ENCODE results near the gene POLD3.

POLD3 gene

GRCh38 chr11:74676596-74676995 lies 84.2 kb downstream of the POLD3 start:
- DNase-seq = no peak

GRCh38 chr11:74677131-74677530 lies 84.7 kb downstream of the POLD3 start:
- DNase-seq = no peak

DNA sequence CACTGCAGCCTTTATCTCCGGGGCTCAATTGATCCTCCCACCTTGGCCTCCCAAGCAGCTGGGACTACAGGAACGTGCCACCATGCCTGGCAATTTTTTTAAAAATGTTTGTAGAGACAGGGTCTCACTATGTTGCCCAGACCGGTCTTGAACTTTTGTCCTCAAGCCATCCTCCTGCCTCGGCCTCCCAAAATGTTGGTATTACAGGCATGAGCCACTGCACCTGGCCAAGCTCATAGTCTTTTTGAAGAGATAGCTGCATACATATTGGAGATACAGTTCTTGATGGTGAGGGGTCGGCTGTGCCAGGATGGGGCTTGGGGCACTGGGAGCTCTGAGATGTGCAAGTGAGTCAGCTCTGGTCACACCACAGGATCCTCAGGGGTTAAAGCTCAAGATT lies 85.7 kb downstream of the POLD3 start:
- no peak for DNase-seq

DNA sequence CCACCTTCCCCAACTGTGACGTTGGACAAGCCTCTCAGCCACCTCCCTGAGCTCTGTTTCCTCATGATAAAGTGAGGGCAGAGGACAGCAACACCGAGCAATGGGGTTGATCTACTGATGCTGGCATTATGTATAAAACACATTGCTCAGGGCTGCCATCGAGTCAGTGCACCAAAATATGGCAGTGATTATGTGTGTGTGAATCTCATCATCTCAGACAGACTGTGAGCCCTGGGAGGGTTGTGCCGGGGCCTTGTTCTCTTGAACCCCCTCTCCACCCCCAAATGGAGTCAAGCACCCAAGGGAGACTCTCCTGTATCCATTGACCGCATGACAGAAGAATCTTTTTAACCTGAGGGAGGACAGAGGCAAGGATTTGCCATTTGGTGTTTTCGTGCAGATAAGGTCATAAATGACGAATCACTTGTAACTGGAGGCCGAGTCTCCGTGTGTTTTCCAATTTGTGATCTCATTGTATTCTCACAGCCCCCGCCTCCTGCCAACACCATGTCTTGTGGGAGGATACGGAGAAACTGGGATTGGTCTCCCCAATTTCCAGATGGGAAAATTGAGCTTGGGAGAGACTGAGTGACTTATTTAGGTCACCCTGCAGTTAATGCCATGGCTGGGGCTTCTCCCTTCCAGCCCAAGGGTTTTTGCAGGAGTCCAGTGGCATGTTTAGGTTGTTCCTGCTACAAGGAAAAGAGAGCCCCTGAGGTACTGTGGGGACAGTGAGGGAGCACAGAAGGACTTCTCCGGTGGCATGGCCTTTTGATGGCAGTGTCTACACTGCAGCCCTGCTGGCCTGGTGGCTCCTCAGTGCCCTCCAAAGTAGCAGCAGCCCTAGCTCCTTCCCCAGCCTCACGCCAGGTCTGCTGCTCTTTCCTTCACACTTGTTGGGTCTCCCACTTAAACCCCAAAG lies 86.5 kb downstream of the POLD3 start:
- DNase-seq = no peak

- no peak for DNase-seq
These were observed 87.1 kb downstream of the POLD3 start for GRCh38 chr11:74679513-74679865.

- DNase-seq = no peak
These were observed 87.8 kb downstream of the POLD3 start for GRCh38 chr11:74680035-74680671.

DNA sequence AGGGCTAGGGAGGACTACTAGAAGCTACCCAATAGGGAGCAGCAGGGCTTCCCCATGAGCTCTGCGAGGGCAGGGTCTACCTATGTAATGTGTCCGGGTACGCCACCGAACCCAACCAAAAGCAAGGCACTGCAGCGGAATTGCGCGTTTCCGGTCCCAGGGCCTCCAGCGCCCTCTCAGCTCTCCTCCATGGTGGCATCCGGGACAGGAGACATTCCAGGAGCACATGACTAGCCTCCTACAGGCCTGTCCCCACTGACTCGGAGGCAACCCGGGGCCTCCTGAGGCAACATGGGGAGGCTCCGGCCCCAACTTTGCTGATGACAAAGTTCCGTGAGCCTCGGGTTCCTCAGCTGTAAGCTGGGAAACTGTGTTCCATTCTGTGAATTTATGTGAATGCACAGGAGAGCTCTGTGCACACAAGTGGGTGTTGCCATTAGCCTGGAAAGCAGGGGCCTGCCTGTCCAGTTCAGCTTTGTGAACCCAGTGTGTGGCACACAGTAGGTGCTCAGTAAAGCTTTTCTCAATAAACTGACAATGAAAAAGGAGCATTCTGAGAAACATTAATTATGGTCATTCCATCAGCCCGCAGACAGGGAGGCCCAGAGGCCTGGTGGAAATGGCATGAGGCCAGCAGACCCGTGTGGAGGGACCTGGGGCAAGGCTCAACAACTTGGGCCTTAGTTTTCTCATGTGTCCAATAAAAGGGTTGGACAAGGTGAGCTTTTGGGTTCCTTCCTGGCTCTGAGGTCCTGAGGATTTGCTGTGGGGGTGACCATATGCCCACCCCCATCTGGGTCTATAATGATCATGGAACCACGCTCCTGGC lies 88.5 kb downstream of the POLD3 start:
- DNase-seq = no peak

GRCh38 chr11:74681686-74682651 lies 89.6 kb downstream of the POLD3 start:
- no peak for DNase-seq

GRCh38 chr11:74682731-74683278 lies 90.4 kb downstream of the POLD3 start:
- DNase-seq = no peak

GRCh38 chr11:74683279-74683871 lies 91.0 kb downstream of the POLD3 start:
- DNase-seq = no peak

DNA sequence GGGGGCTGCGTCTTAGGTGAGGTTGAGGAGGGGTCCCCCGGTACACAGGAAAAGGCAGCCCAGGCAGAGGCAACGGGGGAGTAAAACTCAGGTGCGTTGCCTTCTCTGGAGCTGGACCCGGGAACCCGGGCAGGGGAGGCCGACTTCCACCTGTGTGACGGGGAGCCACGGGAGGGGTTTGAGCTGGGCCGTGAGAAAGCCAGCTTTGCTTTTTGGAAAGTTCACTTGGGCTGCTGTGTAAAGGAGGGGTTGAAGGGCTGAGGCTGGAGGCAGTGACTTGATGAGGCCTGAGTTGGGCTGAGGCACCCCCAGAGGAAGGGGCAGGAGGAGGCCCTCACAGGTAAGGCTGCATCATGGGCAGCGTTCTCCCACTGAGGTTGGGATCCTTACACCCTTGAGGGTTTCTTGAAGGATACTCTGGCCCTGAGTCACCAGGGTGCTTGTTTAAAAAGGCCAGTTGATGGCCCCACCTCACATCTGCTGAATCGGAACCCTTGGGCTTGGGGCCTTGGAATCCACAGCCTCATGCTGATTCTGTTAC lies 91.6 kb downstream of the POLD3 start:
- DNase-seq = no peak

DNA sequence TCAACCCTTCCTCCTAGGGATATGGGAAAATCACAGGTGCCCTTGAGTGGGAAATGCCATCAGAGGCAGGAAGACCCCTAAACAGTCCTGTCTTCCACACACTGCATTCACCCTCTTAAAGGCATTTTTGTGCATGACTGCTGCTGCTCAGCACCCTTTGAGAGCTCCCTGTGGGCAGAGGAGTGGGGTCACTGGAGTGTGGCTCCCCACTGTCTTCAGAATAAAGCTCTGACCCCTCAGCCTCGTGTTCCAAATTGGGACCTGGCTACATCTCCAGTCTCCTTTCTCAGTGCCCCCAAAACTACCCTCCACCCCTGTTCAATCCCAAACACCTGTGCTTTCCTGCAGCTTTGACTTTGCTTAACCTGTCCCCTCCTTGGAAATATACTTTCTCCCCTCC lies 92.3 kb downstream of the POLD3 start:
- no peak for DNase-seq

DNA sequence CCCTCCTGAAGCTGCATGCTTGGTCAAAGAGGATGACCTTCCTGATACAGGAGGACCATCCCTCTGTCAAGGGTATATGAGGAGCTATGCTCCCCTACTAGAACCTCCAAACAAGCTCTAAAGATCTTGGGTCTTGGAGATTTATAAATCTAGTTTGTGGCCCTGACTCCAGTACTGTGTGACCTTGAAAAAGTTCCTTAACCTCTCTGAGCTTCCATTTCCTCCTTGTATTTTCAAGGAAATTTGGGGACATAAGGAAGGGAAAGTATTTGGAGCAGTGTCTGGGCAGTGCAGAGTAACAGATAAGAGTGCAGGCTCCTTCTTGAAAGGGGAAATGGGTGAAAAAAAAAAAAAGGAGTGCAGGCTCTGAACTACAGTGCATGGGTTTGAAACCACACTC lies 93.0 kb downstream of the POLD3 start:
- no peak for DNase-seq

GRCh38 chr11:74685905-74686304 lies 93.5 kb downstream of the POLD3 start:
- no peak for DNase-seq

DNA sequence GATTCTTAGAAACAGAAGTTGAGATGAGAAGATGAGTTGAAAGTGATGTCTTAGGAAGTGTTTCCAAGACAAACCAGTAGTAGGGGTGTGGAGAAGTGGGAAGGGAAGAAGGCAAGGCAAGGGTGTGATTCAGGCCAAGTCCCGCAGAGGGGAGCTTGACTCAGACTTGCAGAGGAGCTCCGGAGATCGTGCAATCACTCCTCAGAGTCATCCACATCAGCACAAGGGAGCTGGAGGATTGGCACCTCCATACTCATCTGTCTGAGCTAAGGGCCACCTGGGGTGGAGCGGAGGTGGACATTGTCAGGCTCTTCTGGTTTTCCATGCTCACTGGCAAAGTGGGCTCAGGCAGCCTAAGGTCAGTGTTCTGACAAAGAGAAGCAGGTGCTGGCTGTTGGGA lies 94.4 kb downstream of the POLD3 start:
- DNase-seq = no peak

- no peak for DNase-seq
These were observed 95.0 kb downstream of the POLD3 start for GRCh38 chr11:74687237-74688023.

GRCh38 chr11:74689666-74690065 lies 97.3 kb downstream of the POLD3 start:
- DNase-seq = no peak

- no peak for DNase-seq
These were observed 99.4 kb downstream of the POLD3 start for GRCh38 chr11:74691755-74692154.
